CD14-positive monocyte (primary cell): ENCODE results near the gene CTAGE1. TPM values are rescaled to one million over a fixed set of nuclear protein-coding genes. Genes with fewer than 3 reads are reported as not detected.

Source experiments
- DNase-seq, 3 donors: peaks; one replicate each; pipeline ENCODE4 v3.0.0-alpha.2; 2011 to 2022
- H2AFZ ChIP-seq: 2 replicates; pipeline ENCODE4 v1.6.0; 2012; ENCODE audit warnings: mild to moderate bottlenecking, low read depth, low read length, inconsistent platforms; ENCODE audit not compliant: insufficient read depth, poor library complexity, severe bottlenecking
- H3K27ac ChIP-seq, 2 donors: 1 replicate in 1 of 2; 2 replicates in 1 of 2; pipeline ENCODE4 v1.5.1; 2012 to 2013; ENCODE audit warnings: low read length in 2 of 2, control low read depth in 1 of 2, inconsistent platforms in 1 of 2, low read depth in 1 of 2, mild to moderate bottlenecking in 1 of 2
- H3K27me3 ChIP-seq, 2 donors: one replicate each; pipeline versions ENCODE4 v1.6.0 to v1.6.1; 2011 to 2013; ENCODE audit warnings: low read length in 2 of 2; ENCODE audit not compliant: control insufficient read depth in 2 of 2, insufficient read depth in 2 of 2
- H3K36me3 ChIP-seq, 2 donors: replicated peaks in 1 of 2; 1 replicate in 1 of 2; 2 replicates in 1 of 2; pipeline versions ENCODE4 v1.5.1 to v1.6.1; 2012 to 2013; ENCODE audit warnings: low read length in 2 of 2, control low read depth in 1 of 2, inconsistent platforms in 1 of 2, mild to moderate bottlenecking in 1 of 2; ENCODE audit not compliant: insufficient read depth in 2 of 2, control insufficient read depth in 1 of 2
- H3K4me1 ChIP-seq, 2 donors: 1 replicate in 1 of 2; 2 replicates in 1 of 2; pipeline versions ENCODE4 v1.5.1 to v1.6.1; 2012 to 2013; ENCODE audit warnings: low read length in 2 of 2, control low read depth in 1 of 2, inconsistent platforms in 1 of 2, mild to moderate bottlenecking in 1 of 2, moderate library complexity in 1 of 2; ENCODE audit not compliant: insufficient read depth in 2 of 2, control insufficient read depth in 1 of 2
- H3K4me2 ChIP-seq: replicated peaks from 2 replicates; pipeline ENCODE3; 2012; ENCODE audit warnings: low read length, moderate library complexity, mild to moderate bottlenecking; ENCODE audit not compliant: poor library complexity, severe bottlenecking; ENCODE audit errors: extremely low read depth
- H3K4me3 ChIP-seq, 3 experiments: fragments of 200-600 bp in 1 of 3; sonication (generic) in 1 of 3; replicated peaks in 1 of 3; 1 replicate in 2 of 3; 2 replicates in 1 of 3; pipeline ENCODE4 v1.5.1; 2011 to 2013; ENCODE audit warnings: low read length in 3 of 3, mild to moderate bottlenecking in 3 of 3, control low read depth in 2 of 3, low read depth in 2 of 3, inconsistent platforms in 1 of 3, moderate library complexity in 1 of 3
- H3K79me2 ChIP-seq: 2 replicates; pipeline ENCODE4 v1.6.0; 2012; ENCODE audit warnings: mild to moderate bottlenecking, control low read depth, inconsistent platforms, low read length, moderate library complexity; ENCODE audit not compliant: insufficient read depth
- H3K9ac ChIP-seq: 2 replicates; pipeline ENCODE4 v1.6.0; 2017; ENCODE audit warnings: low read length, mild to moderate bottlenecking; ENCODE audit not compliant: insufficient read depth, poor library complexity, severe bottlenecking
- H3K9me3 ChIP-seq, 2 donors: replicated peaks in 1 of 2; 1 replicate in 1 of 2; 2 replicates in 1 of 2; pipeline versions ENCODE4 v1.5.1 to v1.6.1; 2012 to 2013; ENCODE audit warnings: low read length in 2 of 2, control low read depth in 1 of 2; ENCODE audit not compliant: control insufficient read depth in 1 of 2, insufficient read depth in 1 of 2
- H4K20me1 ChIP-seq: 2 replicates; pipeline ENCODE4 v1.6.0; 2012; ENCODE audit warnings: mild to moderate bottlenecking, low read length, control low read depth, moderate library complexity; ENCODE audit not compliant: insufficient read depth
- H3K27ac Mint-ChIP-seq, 7 donors: one replicate each; pipeline ENCODE4 v1.8.0; 2020; ENCODE audit warnings: mild to moderate bottlenecking in 7 of 7, mixed read lengths in 7 of 7, moderate library complexity in 6 of 7, inconsistent platforms in 2 of 7
- H3K27me3 Mint-ChIP-seq, 3 donors: one replicate each; pipeline ENCODE4 v1.8.0; 2021 to 2022; ENCODE audit warnings: low read depth in 3 of 3, mild to moderate bottlenecking in 3 of 3, mixed read lengths in 3 of 3, moderate library complexity in 3 of 3, inconsistent platforms in 1 of 3
- H3K36me3 Mint-ChIP-seq, 2 donors: one replicate each; pipeline ENCODE4 v1.8.0; 2020; ENCODE audit warnings: mixed read lengths in 2 of 2, inconsistent platforms in 1 of 2, mild to moderate bottlenecking in 1 of 2
- H3K4me1 Mint-ChIP-seq: one replicate; pipeline ENCODE4 v1.8.0; 2020; ENCODE audit warnings: mild to moderate bottlenecking, mixed read lengths
- H3K4me3 Mint-ChIP-seq, 2 donors: one replicate each; pipeline ENCODE4 v1.8.0; 2020; ENCODE audit warnings: mild to moderate bottlenecking in 2 of 2, mixed read lengths in 2 of 2, moderate library complexity in 1 of 2
- H3K9me3 Mint-ChIP-seq, 7 donors: one replicate each; pipeline ENCODE4 v1.8.0; 2020 to 2022; ENCODE audit warnings: mixed read lengths in 7 of 7, mild to moderate bottlenecking in 6 of 7, moderate library complexity in 6 of 7, inconsistent platforms in 2 of 7
- CTCF ChIP-seq: fragments of 200-600 bp; IDR thresholded peaks from one replicate; pipeline ENCODE4 v1.8.0; 2022; ENCODE audit warnings: antibody characterized with exemption, mild to moderate bottlenecking
- WGBS: methylation state at CpG from one replicate; pipeline ENCODE4 v1.1.5; 2013; ENCODE audit warnings: missing lambda C conversion rate; ENCODE audit not compliant: insufficient coverage; 5-methylcytosine and 5-hydroxymethylcytosine counted together
- intact Hi-C, 2 donors: fragments of 100-400 bp; cut with micrococcal nuclease; formaldehyde crosslinking; loops; one replicate each; pipeline versions ENCODE4 v1.15.0 to v1.15.1; 2023
- polyA plus RNA-seq, 3 donors: library from polyadenylated mRNA; depleted of rRNA in 1 of 3; unstranded in 2 of 3; stranded (reverse) in 1 of 3; fragments of 300-500 nt in 2 of 3; fragments of >200 nt in 1 of 3; fragmentation: Illumina TruSeq in 2 of 3; gene quantifications; 1 replicate in 2 of 3; 2 replicates in 1 of 3; pipeline ENCODE4 v1.2.3, GENCODE V29; 2012 to 2021

CTAGE1 gene
- polyA plus RNA-seq, 3 donors, result not detected

GRCh38 chr18:22432657-22433137, 15.0 kb upstream of the CTAGE1 start:
- Histone ChIP-seq H2AFZ (no peak overlapping the region), H3K27ac (no peak overlapping the region), H3K79me2 (no peaks in the 10 kb centered on the region), H3K36me3 (no peaks in the 10 kb centered on the region), H4K20me1 (no peaks in the 10 kb centered on the region), H3K4me2 (no peak overlapping the region), H3K27me3 (no peaks in the 10 kb centered on the region), H3K9me3 (no peaks in the 10 kb centered on the region), H3K4me1 (no peaks in the 10 kb centered on the region), H3K4me3 (no peak overlapping the region), H3K9ac (no peak overlapping the region)
- Mint-ChIP-seq H3K36me3 (no peaks in the 10 kb centered on the region), H3K27me3 (peaks cover 0 to 5% (median 0%) of the 10 kb centered on the region in 3 donors), H3K4me3 (no peak overlapping the region), H3K27ac (no peak overlapping the region), H3K4me1 (no peaks in the 10 kb centered on the region), H3K9me3 (peaks cover 0 to 9% (median 5%) of the 10 kb centered on the region in 7 donors)
- 87% methylated on average over 5 of the region's 13 CpGs for WGBS
- intact Hi-C loops, result no loop called here
- DNase-seq, result no peak
- TF ChIP-seq CTCF, result no peak

- no peaks in the 10 kb centered on the region for H3K4me1 Mint-ChIP-seq
- WGBS, result 81% methylated on average over 3 of the region's 3 CpGs
- intact Hi-C loops, result no loop called here
These were observed 11.8 kb upstream of the CTAGE1 start for GRCh38 chr18:22429564-22429963.

More at GRCh38 chr18:22429564-22429963, 11.8 kb upstream of the CTAGE1 start:
- Histone ChIP-seq H3K79me2 (no peaks in the 10 kb centered on the region), H3K27me3 (no peaks in the 10 kb centered on the region), H4K20me1 (no peaks in the 10 kb centered on the region), H3K27ac (no peak overlapping the region), H3K36me3 (no peaks in the 10 kb centered on the region), H3K4me2 (no peak overlapping the region), H3K4me3 (no peak overlapping the region), H2AFZ (no peak overlapping the region), H3K9me3 (no peaks in the 10 kb centered on the region), H3K4me1 (no peaks in the 10 kb centered on the region), H3K9ac (no peak overlapping the region)
- peaks cover 0 to 7% (median 4%) of the 10 kb centered on the region in 7 donors for H3K9me3 Mint-ChIP-seq
- H3K27me3 Mint-ChIP-seq, result peaks cover 0 to 5% (median 0%) of the 10 kb centered on the region in 3 donors
- DNase-seq, result no peak
- no peak overlapping the region for H3K27ac Mint-ChIP-seq
- no peak overlapping the region for H3K4me3 Mint-ChIP-seq
- no peak for TF ChIP-seq CTCF
- H3K36me3 Mint-ChIP-seq, result no peaks in the 10 kb centered on the region
